A549 (cell line): ENCODE data around the gene PAFAH1B2. TPM values are rescaled to one million over a fixed set of nuclear protein-coding genes. Genes with fewer than 3 reads are reported as not detected.

Experiments
- ATAC-seq, 2 experiments: fragments of 200-7000 bp in 1 of 2; fragments of >200 bp in 1 of 2; cut with Nextera tagmentation in 1 of 2; cut with Tn5 transposase in 1 of 2; 3 replicates each; pipeline versions ENCODE4 v1.8.0 to v1.9.1; 2018 to 2020; ENCODE audit warnings: mild to moderate bottlenecking in 1 of 2, moderate library complexity in 1 of 2
- CTCF ChIA-PET: fragments of 300-600 bp; sonication (Branson Sonifier 250); formaldehyde crosslinking; extraction: SDS; loops from one replicate; lab custom pipeline; 2021; ENCODE audit warnings: antibody characterized with exemption, inconsistent platforms; lab: Yijun Ruan, JAX
- POLR2A ChIA-PET: fragments of 350-600 bp; formaldehyde crosslinking; extraction: SDS; loops from one replicate; lab custom pipeline; 2021; ENCODE audit warnings: antibody characterized with exemption, inconsistent platforms; lab: Yijun Ruan, JAX
- DNase-seq, 2 experiments: peaks; one replicate each; pipeline versions ENCODE4 v3.0.0 to v3.0.0-alpha.2; 2011 to 2016; ENCODE audit warnings: low read depth in 1 of 2, low spot score in 1 of 2
- FAIRE-seq: peaks from 2 replicates; lab custom pipeline; 2011; peaks lifted over from hg19 to GRCh38; lab: Jason Lieb, UNC
- H3K27ac ChIP-seq, 2 experiments: fragments of >200 bp; sonication (Bioruptor Twin); formaldehyde crosslinking; 3 replicates each; pipeline ENCODE4 v1.5.1; 2016 to 2017
- H3K4me1 ChIP-seq: fragments of >200 bp; sonication (Bioruptor Twin); formaldehyde crosslinking; 3 replicates; pipeline ENCODE4 v1.6.1; 2016
- H3K4me2 ChIP-seq: fragments of >200 bp; sonication (Bioruptor Twin); formaldehyde crosslinking; 3 replicates; pipeline ENCODE4 v1.6.1; 2016
- H3K4me3 ChIP-seq: fragments of >200 bp; sonication (Bioruptor Twin); formaldehyde crosslinking; 3 replicates; pipeline ENCODE4 v1.5.1; 2016
- H3K9me3 ChIP-seq: fragments of >200 bp; sonication (Bioruptor Twin); formaldehyde crosslinking; 3 replicates; pipeline ENCODE4 v1.6.1; 2016
- ATOH8 ChIP-seq: fragments of 250-450 bp; sonication (Bioruptor Pico); IDR thresholded peaks from 2 replicates; pipeline ENCODE4 v1.5.0; 2020; ENCODE audit warnings: low read depth, mild to moderate bottlenecking, moderate library complexity
- CBX2 ChIP-seq: fragments of 200-600 bp; sonication (generic); IDR thresholded peaks from 2 replicates; pipeline ENCODE4 v1.6.1; 2016; ENCODE audit warnings: low read depth, mild to moderate bottlenecking, borderline replicate concordance
- CEBPB ChIP-seq, 2 experiments: fragments of >200 bp in 1 of 2; sonication (Bioruptor Twin) in 1 of 2; formaldehyde crosslinking in 1 of 2; IDR thresholded peaks; 2 replicates each; pipeline ENCODE4 v1.6.1; 2012 to 2016
- CHD4 ChIP-seq: fragments of 200-600 bp; sonication (generic); IDR thresholded peaks from 2 replicates; pipeline ENCODE4 v1.6.1; 2016; ENCODE audit warnings: antibody characterized with exemption, mild to moderate bottlenecking, borderline replicate concordance
- ELK1 ChIP-seq: fragments of 150-350 bp; IDR thresholded peaks from 2 replicates; pipeline ENCODE4 v1.6.1; 2014; ENCODE audit warnings: low read depth, mild to moderate bottlenecking, low read length
- FOXS1 ChIP-seq: fragments of 250-450 bp; sonication (Bioruptor Pico); IDR thresholded peaks from 2 replicates; pipeline ENCODE4 v1.5.0; 2020; ENCODE audit warnings: mild to moderate bottlenecking, moderate library complexity
- GATA3 ChIP-seq: IDR thresholded peaks from 2 replicates; pipeline ENCODE4 v1.6.1; 2012; ENCODE audit warnings: borderline replicate concordance
- HES2 ChIP-seq: fragments of >200 bp; sonication (Bioruptor Twin); formaldehyde crosslinking; IDR thresholded peaks from 2 replicates; pipeline ENCODE4 v1.6.1; 2016
- HEYL ChIP-seq: fragments of 250-450 bp; sonication (Bioruptor Pico); IDR thresholded peaks from 2 replicates; pipeline ENCODE4 v1.8.0; 2021; ENCODE audit warnings: mild to moderate bottlenecking, moderate library complexity
- HOXB13 ChIP-seq: fragments of 250-450 bp; sonication (Bioruptor Pico); IDR thresholded peaks from 2 replicates; pipeline ENCODE4 v1.5.0; 2020; ENCODE audit warnings: low read depth, mild to moderate bottlenecking, moderate library complexity
- KDM5A ChIP-seq: fragments of 200-600 bp; sonication (generic); IDR thresholded peaks from 2 replicates; pipeline ENCODE4 v1.6.1; 2016; ENCODE audit warnings: antibody characterized with exemption, mild to moderate bottlenecking
- MYC ChIP-seq: IDR thresholded peaks from 2 replicates; pipeline ENCODE4 v1.6.1; 2012; ENCODE audit warnings: mild to moderate bottlenecking, inconsistent platforms, low read length, improper control_type of control experiment, borderline replicate concordance
- PBX3 ChIP-seq: IDR thresholded peaks from 2 replicates; pipeline ENCODE4 v1.6.1; 2012
- POLR2A ChIP-seq: IDR thresholded peaks from 2 replicates; pipeline ENCODE4 v1.6.1; 2012; ENCODE audit warnings: mild to moderate bottlenecking, low read length
- RAD21 ChIP-seq, 2 experiments: fragments of >200 bp in 1 of 2; sonication (Bioruptor Twin) in 1 of 2; formaldehyde crosslinking in 1 of 2; IDR thresholded peaks in 1 of 2; conservative IDR thresholded peaks in 1 of 2; 2 replicates in 1 of 2; 3 replicates in 1 of 2; pipeline ENCODE4 v1.6.1; 2012 to 2018; ENCODE audit warnings: inconsistent platforms in 1 of 2
- REST ChIP-seq: fragments of 200-600 bp; sonication (generic); IDR thresholded peaks from 2 replicates; pipeline ENCODE4 v1.6.1; 2016; ENCODE audit warnings: antibody characterized with exemption, mild to moderate bottlenecking, moderate library complexity
- RFX5 ChIP-seq: fragments of 450-650 bp; IDR thresholded peaks from 2 replicates; pipeline ENCODE4 v1.7.1; 2014; ENCODE audit warnings: antibody characterized with exemption, mild to moderate bottlenecking, moderate library complexity
- TP53 ChIP-seq: fragments of 250-450 bp; sonication (Bioruptor Pico); IDR thresholded peaks from 2 replicates; pipeline ENCODE4 v1.5.0; 2021; ENCODE audit warnings: mild to moderate bottlenecking, moderate library complexity
- ZSCAN20 ChIP-seq: fragments of 250-450 bp; sonication (Bioruptor Pico); IDR thresholded peaks from 2 replicates; pipeline ENCODE4 v1.8.0; 2022; ENCODE audit warnings: mild to moderate bottlenecking, moderate library complexity
- WGBS: methylation state at CpG from one replicate; pipeline ENCODE4 v1.1.6; 2017; ENCODE audit errors: missing lambda C conversion rate; 5-methylcytosine and 5-hydroxymethylcytosine counted together
- polyA plus RNA-seq, 4 experiments: library from polyadenylated mRNA; depleted of rRNA in 3 of 4; stranded (reverse); fragments of >200 nt; fragmentation: RNase III in 1 of 4; extraction: RNeasy Plus Mini Kit Qiagen cat#74134 plus additional on column Dnase treatment in 1 of 4; gene quantifications; 2 replicates in 3 of 4; 3 replicates in 1 of 4; pipeline ENCODE4 v1.2.3, GENCODE V29; 2011 to 2017

The PAFAH1B2 gene
- polyA plus RNA-seq, 2 of the 4 experiments (the other 2 are of a cell fraction) = 32.9 to 55.3 TPM

- no peak for FAIRE-seq
- peaks cover 21% of the 10 kb centered on the region for H3K4me1 ChIP-seq
- 90% methylated on average over 12 of the region's 12 CpGs for WGBS
- TF ChIP-seq HOXB13 (CRISPR knock-in tag) (no peak), REST (no peak), RFX5 (no peak), ATOH8 (CRISPR knock-in tag) (no peak), HES2 (no peak), ELK1 (no peak), CHD4 (no peak), RAD21 (conservative IDR thresholded peaks at IDR 0.05 in 1 of 2, IDR thresholded peaks at IDR 0.05 in 1 of 2) (no peak), CBX2 (no peak), HEYL (CRISPR knock-in tag) (no peak), ZSCAN20 (CRISPR knock-in tag) (no peak), CEBPB (IDR thresholded peaks at IDR 0.05) (no peak), MYC (no peak), FOXS1 (CRISPR knock-in tag) (no peak), POLR2A (no peak), GATA3 (no peak), TP53 (CRISPR knock-in tag) (no peak), PBX3 (no peak), KDM5A (no peak)
- no peak for DNase-seq
- peak overlapping the region in 1 of 2 experiments; percentile 85; a peak in 2 of 6 replicates for H3K27ac ChIP-seq
- POLR2A ChIA-PET = no interaction called here
- peak overlapping the region; percentile 77; the same call in 1 of the 3 replicates for H3K4me2 ChIP-seq
- H3K9me3 ChIP-seq = no peaks in the 10 kb centered on the region
- H3K4me3 ChIP-seq = no peak overlapping the region
- ATAC-seq = no peak
- CTCF ChIA-PET = interaction anchor here (0.5 to 1.5 kb wide), 3 partner anchors 13 to 1799 kb away, joined by 3 read pairs; no protein-coding TSS in a partner anchor
Measured at GRCh38 chr11:117200813-117201657, 56.9 kb downstream of the PAFAH1B2 start.
